ENCODE measurements around the gene ZNF101. TPM values are rescaled to one million over a fixed set of nuclear protein-coding genes. Genes with fewer than 3 reads are reported as not detected.

Gene ZNF101
- polyA plus RNA-seq, 12 donors: 5.3 to 22.5 (median 7.2) TPM; not detected in 1

GRCh38 chr19:19637186-19637522 lies 31.5 kb upstream of the ZNF101 start:
- no peak for DNase-seq

- no peak for DNase-seq
Measured at GRCh38 chr19:19637523-19638251, 31.0 kb upstream of the ZNF101 start.

- DNase-seq: no peak
Measured at GRCh38 chr19:19642506-19643157, 26.0 kb upstream of the ZNF101 start.

DNA sequence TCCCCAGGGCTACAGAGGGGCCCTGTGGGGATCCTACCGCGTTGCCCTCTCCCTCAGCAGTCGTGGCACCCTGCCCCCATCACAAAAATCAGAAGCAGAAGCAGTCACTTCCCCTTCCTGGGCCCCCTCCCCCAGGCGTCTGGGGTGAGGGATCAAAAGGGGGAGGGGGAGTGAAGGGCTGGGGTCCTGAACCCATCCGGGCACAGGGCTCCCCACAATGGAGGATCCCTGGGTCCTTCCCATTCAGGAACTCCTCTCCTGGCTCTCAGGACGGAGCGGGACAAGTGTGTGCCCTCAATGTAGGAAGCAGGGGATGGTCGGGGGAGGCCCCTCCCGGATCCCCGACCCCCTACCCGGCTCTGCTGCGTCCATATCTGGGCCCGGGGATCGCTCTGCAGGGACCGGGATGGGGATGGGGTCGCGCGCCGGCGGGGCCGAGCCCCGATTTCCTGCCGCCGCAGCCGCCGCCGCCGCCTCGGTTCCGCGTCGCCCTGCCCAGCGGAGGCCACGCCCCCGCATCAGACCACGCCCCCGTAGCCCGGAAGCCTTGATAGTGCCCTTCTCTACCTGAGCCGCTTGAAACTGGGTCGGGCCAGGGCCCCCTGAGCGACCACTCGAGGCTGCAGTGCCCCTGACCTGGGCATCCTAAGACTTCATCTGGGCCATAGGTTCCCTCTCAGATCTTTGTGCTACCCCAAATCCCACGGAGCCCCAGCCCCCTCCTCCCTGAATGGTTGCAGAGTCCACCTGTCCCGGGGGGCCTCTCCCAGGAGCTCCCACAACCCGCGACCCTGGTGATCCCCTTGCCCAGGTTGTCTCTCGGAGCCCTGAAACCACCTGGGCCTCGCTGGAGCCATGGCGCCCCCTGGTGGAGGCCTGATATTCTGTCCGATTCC lies 25.2 kb upstream of the ZNF101 start, which contains the start of gene GMIP:
Gene GMIP, minus strand, starts transcription at position 500 of the 896 bp plus-strand sequence. Its CDS starts 128 bp downstream, at position 372.
- peak; percentile 70 for DNase-seq

DNA sequence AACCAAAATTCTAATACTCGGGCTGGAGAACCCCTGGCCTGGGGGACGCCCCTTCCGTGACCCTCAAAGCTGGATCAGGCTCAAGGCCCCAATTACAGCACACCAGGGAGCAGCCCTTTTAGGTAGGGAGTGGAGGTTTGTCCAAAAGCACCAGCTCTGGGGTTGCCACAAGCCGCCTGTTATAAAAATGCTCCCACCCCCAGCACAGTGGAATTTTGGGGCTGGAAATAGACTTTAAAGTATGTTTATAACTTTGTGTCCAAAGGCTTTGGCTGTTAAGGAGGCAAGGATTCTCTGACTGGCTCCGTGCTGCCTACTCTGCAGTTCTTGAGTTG lies 24.6 kb upstream of the ZNF101 start:
- no peak for DNase-seq

DNA sequence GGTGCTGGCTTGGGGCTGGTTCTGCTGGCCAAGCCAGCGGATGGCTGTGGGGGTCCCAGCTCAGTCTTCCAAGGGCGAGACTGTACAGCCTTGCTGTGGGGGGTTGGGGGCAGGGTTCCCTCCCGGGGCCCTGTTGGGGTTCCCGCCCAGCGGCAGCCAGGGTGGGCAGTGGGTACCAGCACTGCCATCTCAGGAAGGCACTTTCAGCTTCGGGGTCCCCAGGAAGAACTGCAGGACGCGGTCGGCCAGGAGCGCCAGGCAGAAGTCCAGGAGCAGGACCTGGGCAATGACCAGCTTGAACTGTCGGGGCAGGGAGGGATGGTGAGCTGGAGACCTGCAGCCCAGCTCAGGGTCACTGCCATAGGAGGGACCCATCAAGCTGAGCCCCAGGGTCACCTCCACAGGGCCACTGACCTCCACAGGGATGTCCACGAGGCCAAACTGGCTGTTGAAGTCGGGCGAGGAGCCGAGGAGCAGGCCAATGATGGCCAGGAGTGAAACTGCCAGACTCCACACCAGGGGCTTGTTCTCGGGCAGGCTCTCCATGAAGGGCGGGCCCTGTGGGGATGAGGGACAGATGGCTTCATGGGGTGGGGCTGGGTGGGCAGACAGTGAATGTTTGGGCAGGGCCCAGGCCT lies 23.3 kb upstream of the ZNF101 start:
- no peak for DNase-seq

- no peak for DNase-seq
Measured at GRCh38 chr19:19647037-19647835, 21.4 kb upstream of the ZNF101 start.

DNA sequence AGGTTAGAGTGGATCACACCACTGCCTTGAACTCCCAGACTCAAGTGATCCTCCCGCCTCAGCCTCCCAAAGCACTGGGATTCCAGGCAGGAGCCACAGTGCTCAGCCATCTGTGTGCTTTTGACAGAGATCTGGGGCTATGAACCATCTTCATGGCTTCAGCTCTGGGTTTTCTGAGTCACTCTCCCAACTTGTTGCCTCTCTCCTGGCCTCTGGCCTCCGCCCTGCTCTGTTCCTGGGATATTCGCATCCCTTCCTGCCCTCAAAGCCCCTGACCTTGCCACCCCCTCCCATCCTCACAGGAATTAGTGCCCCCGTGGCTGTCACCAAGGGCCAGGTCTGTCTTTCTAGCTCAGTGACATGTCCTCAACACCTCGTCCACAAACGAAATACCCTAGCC lies 19.5 kb upstream of the ZNF101 start:
- DNase-seq: no peak

DNA sequence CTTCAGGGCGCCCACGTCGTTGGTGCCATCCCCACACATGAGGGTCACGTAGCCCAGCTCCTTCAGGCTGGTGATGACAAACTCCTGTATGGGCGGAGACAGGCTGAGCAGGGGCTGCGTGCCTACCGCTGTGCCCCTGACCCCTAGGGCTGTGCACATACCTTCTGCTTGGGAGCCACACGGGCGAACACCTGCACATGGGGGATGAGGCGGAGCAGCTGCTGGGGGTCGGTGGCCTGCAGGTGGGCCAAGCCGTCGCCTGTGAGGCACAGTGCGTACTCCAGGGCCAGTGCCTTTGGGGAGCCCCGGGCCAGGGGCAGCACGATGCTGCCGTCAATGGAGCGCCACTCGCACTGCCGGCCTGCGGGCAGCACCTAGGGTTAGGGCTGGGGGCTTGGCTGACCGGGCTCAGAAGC lies 19.1 kb upstream of the ZNF101 start:
- DNase-seq: no peak

DNA sequence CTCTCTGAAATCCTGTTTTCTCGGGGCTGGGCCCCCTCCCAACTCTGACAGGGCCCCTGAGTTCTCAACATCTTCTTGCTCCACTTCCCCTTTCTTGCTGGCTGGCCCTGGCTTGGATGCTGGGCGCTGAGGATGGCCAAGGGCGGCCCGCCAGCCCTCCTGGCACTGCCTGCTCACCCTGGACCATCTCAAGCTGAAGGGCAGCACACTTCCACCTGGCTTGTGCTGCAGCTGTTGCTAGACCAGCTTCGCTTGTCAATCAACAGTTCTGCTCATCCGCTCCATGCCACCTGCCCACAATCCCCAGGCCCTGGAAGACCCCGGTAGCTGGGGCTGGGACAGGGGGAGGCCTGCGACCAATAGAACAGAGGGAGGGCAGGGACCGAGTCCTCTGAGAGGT lies 18.3 kb upstream of the ZNF101 start:
- no peak for DNase-seq

- no peak for DNase-seq
Measured at GRCh38 chr19:19651076-19651475, 17.6 kb upstream of the ZNF101 start.

- no peak for DNase-seq
Measured at GRCh38 chr19:19652482-19653295, 15.9 kb upstream of the ZNF101 start.

- DNase-seq: no peak
Measured at GRCh38 chr19:19653597-19654147, 15.0 kb upstream of the ZNF101 start.

DNA sequence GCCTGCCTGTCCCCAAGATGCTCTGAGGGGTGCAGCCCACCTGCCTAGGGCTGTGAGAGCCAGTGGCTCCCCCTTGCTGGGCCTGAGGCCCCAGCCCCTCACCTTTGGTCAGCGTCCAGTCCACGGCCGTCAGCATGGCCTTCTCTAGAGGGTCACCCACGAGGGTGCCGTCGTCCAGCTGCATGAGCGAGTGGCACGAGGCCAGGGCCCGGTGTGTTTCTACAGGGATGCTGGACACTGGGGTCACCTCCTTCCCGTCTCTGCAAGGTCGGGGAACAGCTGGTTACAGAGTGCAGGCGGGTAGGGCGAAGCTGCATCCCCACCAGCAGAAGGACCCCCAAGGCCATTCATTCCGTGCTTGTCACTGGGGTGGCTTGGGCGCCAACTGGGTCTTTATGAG lies 14.2 kb upstream of the ZNF101 start:
- no peak for DNase-seq

GRCh38 chr19:19655051-19655594 lies 13.5 kb upstream of the ZNF101 start:
- DNase-seq: no peak

GRCh38 chr19:19655641-19656343 lies 12.8 kb upstream of the ZNF101 start:
- no peak for DNase-seq

GRCh38 chr19:19656451-19657396 lies 11.9 kb upstream of the ZNF101 start:
- no peak for DNase-seq

- no peak for DNase-seq
Measured at GRCh38 chr19:19657397-19657783, 11.2 kb upstream of the ZNF101 start.
